Activated CD4-positive, alpha-beta T cell treated with anti-CD3 and anti-CD28 coated beads, Interleukin-10, Interleukin-2, amounts not matched to agents 100 ng/mL and 50 ng/mL, durations not matched to agents 16 hours and 8 hours (primary cell): ENCODE data around the gene SV2C.
"Not testable (repeated sequence)": the region's sequence is repeated elsewhere in the genome, so short reads cannot be mapped to it uniquely, and the experiment has no call there.

Experiments
- DNase-seq: peaks from one replicate; pipeline ENCODE4 v3.0.0-alpha.2; 2020

The SV2C gene

DNA sequence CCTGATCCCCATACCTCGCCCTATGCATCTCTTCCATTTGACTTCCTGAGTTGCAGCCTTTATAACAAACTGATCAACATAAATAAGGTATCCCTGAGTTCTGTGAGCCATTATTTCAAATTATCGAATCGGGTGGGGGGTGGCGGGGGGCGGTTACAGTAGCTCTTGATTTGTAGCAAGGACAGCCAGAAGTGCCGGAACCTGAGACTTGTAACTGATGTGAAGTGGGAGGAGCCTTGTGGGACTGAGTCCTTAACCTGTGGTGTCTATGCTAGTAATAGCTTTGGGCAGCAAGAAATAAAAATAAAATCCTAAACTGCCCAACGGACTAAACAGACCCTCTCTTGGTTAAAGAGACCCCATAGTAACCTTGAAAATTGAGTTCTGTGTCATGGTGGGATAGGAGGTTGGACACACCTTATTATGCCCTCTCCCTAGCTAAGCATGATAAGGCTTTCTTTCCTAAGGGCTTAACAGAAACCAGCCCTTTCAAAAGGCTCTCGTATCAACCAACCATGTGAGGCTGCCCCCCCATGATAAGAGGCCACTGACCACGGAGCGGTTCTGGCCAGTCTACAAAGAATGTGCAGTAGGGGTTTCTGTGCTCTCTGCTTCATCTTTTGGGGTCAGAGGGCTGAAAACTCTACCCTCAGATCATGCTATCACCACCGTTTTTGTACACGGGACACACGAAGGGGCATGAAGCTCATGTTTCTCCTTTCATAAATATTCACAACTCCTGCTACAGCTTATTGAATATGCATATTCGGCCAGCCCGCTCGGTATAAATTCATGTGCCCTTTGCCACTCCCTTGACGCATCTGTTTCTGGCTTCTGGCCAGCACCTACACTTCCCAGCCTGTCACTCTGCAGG lies 280.4 kb downstream of the SV2C start:
- DNase-seq = no peak

DNA sequence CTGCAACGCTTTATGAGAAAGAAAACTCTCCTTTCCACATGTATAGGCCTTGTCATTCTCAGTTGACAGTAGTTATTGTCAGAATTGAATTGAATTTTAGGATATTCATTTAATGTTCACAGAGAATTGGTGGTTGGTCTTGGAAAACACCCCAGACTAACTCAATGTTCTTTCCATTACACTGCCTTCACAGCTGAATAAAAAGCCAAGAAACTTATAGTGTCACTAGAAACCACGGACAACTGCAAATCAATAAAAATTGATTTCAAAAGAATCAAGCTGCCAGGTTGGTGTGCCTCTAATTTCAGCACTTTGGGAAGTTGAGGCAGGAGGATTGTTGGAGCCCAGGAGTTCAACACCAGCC lies 281.0 kb downstream of the SV2C start:
- no peak for DNase-seq

DNA sequence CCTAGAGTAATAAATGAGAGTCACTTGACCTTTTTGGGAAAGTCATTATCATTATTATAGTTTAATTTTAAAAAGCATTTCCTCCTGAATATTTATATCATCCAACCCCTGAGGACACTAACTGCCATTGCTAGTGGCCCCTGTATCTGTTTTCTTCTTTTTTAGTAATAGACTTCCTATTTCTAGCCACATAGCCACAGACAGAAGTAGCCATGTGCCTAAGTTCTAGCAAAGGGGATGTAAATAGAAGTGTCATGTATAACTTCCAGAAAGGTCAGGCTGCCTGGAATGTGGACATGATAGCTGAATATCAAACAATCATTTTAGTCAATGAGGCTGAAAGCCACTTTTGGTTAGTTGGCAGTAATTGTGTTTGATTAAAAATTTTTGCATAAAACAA lies 282.4 kb downstream of the SV2C start:
- no peak for DNase-seq

DNA sequence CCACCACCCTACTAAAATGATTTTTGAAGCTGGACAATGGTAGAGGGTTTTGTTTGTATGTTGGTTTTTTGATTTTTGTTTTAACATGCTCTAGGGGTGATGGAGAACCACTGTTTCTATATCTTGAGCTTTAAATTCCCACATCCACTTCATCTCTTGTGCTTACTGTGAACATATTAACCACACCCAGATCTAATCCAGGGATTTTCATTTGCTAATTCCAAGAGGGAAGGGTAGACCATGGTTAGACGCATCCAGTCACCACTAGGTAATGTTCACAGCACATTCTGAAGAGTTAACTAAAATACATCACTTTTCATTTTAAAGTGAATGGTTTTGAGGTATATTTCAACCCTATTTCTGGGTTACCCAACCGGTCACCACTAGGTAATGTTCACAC lies 283.4 kb downstream of the SV2C start:
- no peak for DNase-seq

DNA sequence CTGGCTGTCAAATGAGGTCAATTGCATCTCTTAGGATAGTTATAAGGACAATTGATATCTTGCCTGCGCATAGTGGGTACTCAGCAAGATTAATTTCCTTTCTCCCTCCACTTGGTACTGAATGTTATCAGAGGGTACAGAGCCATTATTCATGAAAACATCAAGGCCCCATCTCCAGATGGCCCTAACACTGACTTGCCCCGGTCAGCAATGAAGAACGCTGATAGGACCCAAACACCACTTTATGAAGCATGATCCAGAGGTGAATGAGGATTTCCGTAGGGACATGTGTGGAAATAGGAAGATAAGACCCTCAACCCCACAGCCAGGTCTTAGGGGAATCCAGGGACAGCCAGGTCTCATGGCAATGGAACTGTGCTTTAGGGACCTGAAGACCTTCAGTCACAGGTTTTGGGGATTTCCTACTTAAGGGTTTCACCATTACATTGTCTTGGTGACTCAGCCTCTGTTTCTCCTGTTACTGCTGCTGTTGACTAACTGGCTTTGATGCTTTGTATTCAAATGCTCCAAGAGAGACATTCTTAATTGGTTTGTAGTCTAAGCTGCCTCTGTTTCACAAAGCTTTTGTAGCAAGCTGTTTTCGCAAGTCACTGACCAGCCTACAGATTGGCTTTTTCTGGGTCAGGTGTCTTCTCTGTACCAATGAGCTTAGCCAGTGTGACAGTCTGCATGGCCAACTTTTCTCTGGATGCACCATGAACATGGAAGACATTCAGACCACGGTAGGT lies 284.6 kb downstream of the SV2C start:
- DNase-seq = peak; percentile 66

DNA sequence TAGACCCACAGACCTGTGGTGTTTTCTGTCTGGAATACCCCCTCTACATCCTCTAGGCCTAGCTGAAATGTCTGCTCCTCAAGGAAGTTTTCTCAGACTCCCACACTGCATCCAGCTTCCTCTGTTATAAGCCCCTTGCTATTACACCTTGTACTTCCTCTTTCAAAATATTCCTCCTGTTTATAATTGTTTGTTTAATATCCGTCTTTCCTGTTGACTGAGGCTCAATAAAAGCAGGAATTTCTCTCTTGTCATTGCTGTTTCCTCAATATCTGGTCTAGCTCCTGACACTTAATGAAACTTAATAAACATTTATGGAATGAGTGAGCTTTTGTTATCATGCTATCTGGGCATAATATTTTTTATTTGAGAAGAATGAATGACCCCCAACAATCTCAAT lies 285.8 kb downstream of the SV2C start:
- no peak for DNase-seq

DNA sequence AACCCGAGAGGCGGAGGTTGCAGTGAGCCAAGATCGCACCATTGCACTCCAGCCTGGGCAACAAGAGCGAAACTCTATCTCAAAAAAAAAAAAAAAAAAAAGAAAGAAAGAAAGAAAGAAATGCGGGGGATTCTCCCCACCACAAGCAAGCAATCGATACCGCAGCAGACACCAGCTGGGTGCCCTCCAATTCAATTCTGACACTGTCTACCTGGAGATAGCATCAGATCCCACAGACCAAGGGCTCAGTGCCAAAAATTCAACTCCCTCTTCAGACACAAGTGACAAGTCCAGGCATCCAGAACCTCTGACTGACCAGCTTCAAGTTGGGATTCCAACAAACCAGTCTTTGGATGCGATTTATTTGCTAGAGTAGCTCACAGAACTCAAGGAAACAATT lies 286.5 kb downstream of the SV2C start:
- DNase-seq = not testable (repeated sequence)

DNA sequence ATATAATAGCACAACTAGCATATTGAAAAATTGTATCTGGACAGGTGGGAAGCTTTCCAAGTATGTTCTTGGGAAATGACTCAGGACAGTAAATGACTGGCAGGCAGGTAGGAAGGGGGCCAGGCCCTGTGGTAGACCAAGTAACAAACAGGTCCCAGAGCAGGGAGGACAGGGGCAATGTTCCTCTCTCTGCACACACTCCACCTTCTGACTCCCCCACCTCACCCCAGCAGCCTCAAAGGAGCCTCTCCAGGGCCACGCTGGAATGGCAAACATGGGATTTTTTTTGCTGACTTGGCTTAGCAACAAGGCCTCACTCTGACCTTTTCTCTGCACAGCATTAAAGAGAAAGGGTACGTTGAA lies 288.8 kb downstream of the SV2C start:
- DNase-seq = no peak

DNA sequence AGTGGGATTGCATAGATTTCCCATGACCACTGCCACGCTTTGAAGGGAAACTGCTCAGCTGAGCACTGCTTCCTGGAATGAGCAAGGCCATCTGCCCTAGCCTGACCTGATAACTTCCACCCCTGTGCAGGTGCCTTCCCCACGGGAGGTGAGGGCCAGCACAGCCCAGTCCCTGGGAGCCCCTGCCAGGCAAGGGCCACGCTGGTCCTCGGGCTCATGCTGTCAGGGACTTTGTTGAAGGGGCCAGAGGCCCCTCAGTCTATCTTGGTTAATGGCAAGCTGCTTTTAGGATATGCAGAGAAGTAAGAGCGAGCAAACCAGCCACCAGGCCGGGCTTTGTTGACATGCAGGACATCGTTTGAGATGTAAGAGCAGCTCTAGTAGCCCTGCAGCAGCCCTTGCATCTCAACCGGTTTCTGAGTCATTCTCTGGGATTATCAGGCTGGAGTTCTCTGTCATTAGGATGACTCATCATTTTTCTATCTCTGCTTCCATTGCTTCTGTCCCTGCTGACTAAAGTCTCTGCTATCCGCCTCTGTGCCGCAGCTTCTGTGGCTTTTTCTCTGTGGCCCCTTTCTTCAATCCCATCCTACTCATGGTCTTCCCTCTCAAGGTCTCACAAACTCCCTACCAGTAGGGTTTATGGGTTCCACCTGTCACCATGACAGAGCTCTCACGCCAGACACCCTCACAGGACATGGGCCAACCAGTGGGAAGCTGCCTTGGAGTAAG lies 289.3 kb downstream of the SV2C start:
- no peak for DNase-seq

DNA sequence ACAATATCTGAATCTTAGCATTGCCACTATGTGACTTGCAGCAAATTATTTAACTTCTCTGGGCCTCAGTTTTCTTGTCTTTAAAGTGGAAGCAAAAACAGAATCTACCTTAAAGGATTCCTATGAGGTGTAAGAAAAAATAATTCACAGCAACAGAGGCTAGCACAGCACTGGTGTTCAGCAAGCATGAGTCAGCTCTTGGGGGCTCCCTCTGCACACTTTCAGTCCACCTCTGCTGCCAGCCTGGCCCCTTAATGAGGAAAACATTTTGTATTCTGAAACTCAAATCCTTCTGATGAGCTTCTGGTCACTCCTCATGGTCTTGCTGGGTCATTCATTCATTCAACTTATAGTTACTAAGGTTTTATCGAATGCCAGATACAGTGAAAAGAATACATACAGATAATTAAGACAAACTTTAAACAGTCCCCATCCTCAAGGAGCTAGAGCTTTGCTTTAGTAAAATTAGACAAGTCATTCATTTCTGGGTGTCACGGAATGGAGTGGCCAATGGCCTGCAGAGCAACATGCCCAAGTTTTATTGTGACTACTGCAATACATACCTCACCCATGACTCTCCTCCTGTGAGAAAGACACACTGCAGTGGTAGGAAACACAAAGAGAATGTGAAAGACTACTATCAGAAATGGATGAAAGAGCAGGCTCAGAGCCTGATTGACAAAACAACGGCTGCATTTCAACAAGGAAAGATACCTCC lies 293.1 kb downstream of the SV2C start:
- DNase-seq = no peak

DNA sequence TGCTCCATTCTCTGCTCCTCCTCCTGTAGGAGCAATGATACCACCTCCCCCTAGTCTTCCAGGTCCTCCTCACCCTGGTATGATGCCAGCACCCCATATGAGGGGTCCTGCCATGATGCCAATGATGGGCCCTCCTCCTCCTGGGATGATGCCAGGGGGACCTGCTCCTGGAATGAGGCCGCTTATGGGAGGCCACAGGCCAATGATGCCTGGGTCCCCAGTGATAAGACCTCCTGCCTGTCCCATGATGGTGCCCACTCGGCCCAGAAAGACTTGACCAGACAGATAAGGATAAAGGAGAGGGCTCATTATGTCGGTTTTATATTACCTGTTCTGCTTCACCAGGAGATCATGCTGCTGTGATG lies 293.7 kb downstream of the SV2C start:
- no peak for DNase-seq

DNA sequence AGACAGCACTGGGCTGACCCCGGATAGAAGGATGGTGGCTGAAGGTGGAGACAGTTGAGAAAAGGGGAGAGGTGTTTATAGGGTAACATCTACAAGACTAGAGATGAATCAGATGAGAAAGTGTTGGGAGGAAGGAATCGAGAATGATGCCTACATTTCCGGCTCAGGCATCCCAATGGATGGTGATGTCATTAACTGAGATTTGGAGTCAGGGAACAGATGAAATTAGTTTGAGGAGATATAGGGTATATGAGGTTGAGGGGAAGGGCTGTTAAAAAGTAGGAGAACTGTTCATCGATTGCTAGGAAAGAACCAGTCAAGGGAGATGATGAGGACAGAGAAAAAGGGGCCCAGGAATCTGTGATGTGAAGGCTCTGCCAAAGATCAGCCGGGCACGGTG lies 295.2 kb downstream of the SV2C start:
- no peak for DNase-seq

DNA sequence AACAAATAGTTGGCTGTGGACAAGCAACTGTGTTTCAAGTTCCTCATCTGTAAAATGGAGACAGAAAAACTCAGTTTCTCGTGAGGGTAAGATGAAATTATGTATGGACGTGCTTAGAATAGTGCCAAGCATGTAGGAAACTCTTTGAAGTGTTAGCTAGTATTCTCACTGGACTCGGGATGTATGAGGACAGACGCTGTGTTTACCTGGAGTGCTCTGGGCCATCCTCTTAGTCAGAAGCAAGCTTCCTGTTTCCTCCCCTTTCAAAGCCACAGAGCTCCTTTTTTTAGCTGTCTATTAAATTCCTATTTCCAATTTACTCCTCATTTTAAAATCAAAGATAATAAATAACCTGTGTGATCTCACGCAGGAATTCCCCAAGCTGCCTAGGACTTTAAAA lies 296.1 kb downstream of the SV2C start:
- no peak for DNase-seq

DNA sequence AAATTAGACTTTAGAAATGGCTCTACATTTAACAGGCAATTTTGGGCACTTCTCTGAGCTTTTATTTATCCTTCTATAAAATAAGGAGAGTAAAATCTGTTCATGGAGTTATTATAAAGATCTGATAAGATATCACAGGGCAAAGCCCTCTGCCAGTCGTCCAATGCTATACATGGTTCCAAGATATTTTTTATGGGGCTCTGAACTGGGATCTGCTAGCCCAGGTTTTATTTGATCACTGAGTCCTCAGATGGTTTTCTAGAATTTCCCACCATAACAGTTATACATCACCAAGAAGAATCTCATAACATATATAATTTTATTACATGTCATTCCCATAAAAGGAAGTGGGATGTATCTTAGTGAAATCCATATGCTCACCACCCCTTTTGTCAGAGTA lies 296.7 kb downstream of the SV2C start:
- DNase-seq = no peak

DNA sequence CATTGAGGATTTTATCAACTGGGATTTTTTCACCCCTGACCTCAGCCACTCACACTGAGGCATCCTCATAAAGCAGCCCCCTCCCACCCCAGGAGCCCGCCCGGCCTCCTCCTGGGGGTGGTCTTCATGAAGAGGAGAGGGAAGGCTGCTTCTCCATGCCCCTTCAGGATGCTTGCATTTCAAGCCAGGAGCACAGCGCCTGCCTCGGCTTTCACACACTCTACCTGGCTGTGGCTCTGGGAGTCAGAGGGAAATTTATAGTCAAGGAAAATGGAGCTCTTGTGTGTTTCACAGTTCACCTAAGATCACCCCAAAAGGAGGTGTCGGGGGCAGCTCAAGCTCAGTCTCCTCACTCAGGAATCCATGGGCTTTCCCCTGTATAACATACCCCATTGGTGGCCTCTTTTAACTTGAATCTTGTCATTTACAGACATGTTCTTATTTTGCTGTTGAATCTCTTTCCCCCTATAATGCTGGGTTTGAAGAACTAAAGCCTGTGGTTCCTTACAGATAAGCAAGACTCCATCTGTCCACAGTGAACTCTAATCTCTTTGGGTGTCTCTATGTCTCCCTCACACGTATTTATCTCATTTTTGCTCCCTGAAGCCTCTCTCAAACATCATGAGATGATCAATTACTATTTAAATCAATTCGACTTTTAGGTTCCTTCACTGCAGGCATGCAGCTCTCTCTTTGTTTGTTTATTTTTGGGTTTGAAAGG lies 297.3 kb downstream of the SV2C start:
- DNase-seq = no peak

DNA sequence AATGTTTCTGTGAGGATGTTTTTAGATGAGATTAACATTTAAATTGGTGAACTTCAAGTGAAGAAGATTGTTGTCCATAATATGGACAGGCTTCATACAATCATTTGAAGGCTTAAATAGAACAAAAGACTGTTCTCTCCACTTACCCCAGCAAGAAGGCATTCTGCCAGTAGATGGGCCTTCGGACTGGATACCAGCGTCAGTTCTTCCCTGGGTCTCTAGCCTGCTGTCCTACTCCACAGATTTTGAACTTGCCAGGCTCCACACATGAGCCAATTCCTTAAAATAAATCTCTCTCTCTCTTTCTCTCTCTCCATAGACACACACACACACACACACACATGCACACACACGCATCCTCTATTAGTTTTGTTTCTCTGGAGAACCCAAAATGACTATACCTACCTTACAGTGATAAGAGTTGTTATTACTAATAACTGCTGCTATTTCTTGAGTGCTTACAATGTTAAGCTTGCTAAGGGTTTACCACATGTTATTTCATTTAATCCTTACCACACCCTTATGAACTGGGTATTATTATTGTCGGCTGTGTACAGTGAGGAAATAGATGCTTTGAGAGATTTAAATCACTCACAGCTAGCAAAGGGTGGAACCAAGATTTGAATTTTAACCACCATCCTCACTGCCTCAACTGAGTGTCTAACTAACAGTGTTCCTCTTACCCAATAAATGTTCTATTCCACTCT lies 300.1 kb downstream of the SV2C start:
- no peak for DNase-seq

DNA sequence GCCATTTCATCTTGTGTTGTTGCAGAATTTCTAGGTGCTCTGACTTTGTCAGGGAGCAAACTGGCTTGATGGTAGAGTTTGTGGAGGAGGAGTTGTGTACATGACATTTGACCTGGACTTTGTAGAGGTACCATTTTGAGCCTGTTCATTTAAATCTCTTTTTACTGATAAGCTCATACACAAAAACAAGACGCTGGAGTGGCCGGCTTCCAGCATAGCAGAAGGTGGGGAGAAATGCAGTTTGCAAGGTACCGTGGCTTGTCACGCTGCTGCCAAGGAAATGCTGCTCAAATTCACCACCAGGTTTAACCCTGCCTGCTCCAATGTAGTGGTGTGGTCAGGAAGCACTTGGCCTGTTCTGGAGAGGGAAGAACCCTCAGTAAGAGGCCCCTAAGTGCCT lies 301.0 kb downstream of the SV2C start:
- no peak for DNase-seq

DNA sequence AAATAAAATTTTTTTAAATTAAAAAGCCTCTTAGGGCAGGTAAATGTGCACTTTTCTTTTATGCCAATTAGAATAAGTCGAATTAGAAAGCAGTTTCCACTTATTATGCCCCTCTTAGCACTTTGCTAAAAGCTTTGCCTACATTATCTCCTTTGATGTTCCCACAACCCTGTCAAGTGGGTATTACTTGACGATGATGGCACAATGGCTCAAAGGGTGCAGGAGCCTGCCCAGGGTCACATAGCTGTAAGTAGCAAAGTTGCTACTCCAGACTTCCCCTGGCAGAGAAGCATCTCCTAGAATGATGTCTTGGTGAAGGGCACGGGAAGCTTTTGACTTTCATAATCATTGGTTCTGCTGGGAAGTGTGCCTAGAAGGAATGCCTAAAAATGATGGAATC lies 301.5 kb downstream of the SV2C start:
- DNase-seq = no peak

DNA sequence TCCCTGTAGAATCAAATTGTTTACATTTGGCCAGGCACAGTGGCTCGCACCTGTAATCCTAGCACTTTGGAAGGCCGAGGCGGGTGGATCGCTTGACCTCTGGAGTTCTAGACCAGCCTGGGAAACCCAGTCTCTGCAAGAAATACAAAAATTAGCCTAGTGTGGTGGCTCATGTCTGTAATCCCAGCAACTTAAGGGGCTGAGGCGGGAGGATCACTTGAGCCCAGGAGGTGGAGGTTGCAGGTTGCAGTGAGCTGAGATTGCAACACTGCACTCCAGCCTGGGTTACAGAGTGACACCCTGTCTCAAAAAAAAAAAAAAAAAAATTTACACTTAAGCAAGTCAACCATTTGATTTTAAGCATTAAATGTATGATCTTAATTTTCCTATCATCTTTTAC lies 302.4 kb downstream of the SV2C start:
- DNase-seq = no peak

DNA sequence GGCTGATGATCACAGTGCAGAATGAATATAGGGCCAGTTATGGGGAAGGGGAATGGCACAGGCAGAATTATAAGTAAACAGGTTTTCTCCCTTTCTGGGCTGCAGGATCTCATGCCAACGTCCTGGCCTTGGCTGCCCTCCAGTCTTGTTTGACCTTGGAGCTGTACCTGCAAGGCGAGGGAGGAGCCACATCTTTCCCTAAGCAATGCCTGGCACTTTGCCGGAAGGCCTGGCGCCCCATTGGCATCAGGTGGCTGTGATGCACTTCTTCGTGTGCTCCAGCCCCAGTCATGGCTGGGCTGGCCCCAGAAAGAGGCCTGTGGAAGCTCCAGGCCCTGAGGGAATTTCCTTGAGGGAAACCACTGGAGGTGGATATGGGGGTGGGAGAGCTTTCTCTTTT lies 303.2 kb downstream of the SV2C start:
- no peak for DNase-seq

DNA sequence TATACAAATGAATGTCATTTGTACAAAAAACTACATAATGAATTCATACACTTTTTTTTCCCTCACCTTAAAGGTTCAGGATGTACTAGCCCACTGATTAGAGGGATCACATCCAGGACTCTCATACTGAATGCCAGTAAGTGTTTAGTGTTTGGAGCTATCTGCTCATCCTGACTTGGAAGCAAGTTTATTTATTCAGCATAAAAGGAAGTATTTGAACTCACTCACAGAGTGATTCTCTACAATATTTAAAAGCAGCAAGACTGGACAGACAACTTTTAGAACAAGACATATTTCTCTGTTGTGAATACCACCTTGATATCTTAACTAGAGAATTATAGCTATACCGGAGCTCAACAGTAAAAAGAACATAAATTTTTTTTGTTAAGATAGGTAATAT lies 305.1 kb downstream of the SV2C start:
- DNase-seq = no peak
